Skeletal muscle tissue (tissue), 4 donors: ENCODE measurements around the gene SMG6. TPM values are rescaled to one million over a fixed set of nuclear protein-coding genes. Genes with fewer than 3 reads are reported as not detected.
A peak's percentile ranks its signal among the peaks of the same experiment; 100 is the strongest.

Source experiments
- H3K27ac ChIP-seq: one replicate; pipeline ENCODE4 v1.7.0; 2013; ENCODE audit warnings: mild to moderate bottlenecking, low read depth, low read length, inconsistent platforms
- H3K27me3 ChIP-seq, 3 donors: one replicate each; pipeline ENCODE4 v1.7.0; 2013; ENCODE audit warnings: low read length in 3 of 3; ENCODE audit not compliant: control insufficient read depth in 3 of 3, insufficient read depth in 3 of 3
- H3K36me3 ChIP-seq, 3 donors: one replicate each; pipeline ENCODE4 v1.7.0; 2013; ENCODE audit warnings: low read length in 3 of 3; ENCODE audit not compliant: control insufficient read depth in 3 of 3, insufficient read depth in 3 of 3
- H3K4me1 ChIP-seq, 3 donors: one replicate each; pipeline ENCODE4 v1.7.0; 2013; ENCODE audit warnings: low read length in 3 of 3, mild to moderate bottlenecking in 3 of 3; ENCODE audit not compliant: control insufficient read depth in 3 of 3, insufficient read depth in 3 of 3
- H3K4me3 ChIP-seq, 3 donors: one replicate each; pipeline ENCODE4 v1.7.0; 2013; ENCODE audit warnings: low read length in 3 of 3
- H3K9ac ChIP-seq, 3 donors: one replicate each; pipeline ENCODE4 v1.7.0; 2013; ENCODE audit warnings: low read length in 3 of 3, mild to moderate bottlenecking in 3 of 3, moderate library complexity in 2 of 3, low read depth in 1 of 3
- H3K9me3 ChIP-seq, 3 donors: one replicate each; pipeline ENCODE4 v1.7.0; 2013; ENCODE audit warnings: low read length in 3 of 3; ENCODE audit not compliant: control insufficient read depth in 3 of 3
- total RNA-seq: library from RNA; depleted of rRNA; stranded (reverse); fragments of >200 nt; gene quantifications from one replicate; pipeline ENCODE4 v1.2.3, GENCODE V29; 2014
- donor health status: Osteomylitis.

SMG6 gene
- total RNA-seq, 1 donor from 2014 or later: 13.6 TPM

DNA sequence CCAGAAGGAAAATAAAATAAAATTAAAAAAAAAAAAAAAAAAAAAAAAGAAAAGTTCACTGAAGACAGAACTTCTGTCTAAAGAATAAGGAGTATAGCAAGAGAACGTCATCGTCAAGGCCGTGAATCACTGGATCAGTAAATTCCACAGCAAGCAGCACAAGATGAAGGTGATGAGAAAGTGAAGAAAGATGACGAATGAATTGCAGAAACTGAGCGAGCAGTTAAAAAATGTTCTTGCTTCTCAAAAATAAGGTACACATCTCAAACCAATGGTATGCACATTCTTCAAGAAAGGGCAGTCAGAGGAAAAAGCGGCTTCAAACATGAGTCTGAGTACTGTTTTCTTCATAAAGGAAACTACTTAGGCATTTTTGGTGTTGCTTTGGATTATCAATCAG is 104.7 kb downstream of the SMG6 start:
- H3K27ac ChIP-seq: no peak overlapping the region
- no peaks in the 10 kb centered on the region for H3K36me3 ChIP-seq
- H3K9ac ChIP-seq: no peak overlapping the region
- H3K4me1 ChIP-seq: peaks cover 24 to 34% (median 24%) of the 10 kb centered on the region in 3 donors
- H3K9me3 ChIP-seq: no peaks in the 10 kb centered on the region
- no peak overlapping the region for H3K4me3 ChIP-seq
- no peaks in the 10 kb centered on the region for H3K27me3 ChIP-seq

DNA sequence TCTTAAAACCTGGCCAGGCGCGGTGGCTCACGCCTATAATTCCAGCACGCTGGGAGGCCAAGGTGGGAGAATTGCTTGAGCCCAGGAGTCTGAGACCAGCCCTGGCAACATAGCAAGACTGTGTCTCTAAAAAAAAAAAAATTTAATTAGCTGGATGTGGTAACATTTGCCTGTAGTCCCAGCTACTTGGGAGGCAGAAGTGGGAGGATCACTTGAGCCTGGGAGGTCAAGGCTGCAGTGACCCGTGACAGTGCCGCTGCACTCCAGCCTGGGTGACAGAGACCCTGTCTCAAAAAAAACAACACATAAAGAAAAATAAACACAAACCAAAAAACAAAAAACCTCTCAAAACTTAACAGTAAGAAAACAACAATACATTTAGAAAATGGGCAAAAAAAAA is 106.3 kb downstream of the SMG6 start:
- Histone ChIP-seq H3K27ac (no peak overlapping the region), H3K9me3 (no peaks in the 10 kb centered on the region), H3K4me3 (no peak overlapping the region)

DNA sequence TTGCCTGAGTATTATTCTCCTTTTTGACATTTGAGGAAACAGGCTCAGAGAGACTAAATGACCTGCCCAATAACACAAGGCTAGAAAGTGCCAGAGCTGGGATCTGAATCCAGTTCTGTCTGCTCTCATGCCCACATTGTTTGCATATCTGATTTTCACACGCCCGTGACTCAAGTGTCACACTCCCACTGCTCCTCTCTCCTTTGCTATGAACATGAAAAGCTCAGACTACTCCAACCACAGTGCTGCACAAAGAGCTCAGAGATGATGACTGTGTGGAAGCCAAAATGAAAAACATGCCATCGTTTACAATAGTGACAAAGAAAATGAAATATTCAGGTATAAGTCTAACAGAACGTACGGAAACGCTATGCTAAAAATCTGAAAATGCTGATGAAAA is 107.9 kb downstream of the SMG6 start:
- H3K9ac ChIP-seq: no peak overlapping the region

More for the DNA sequence above, 106.3 kb downstream of the SMG6 start:
- peaks cover 16 to 22% (median 17%) of the 10 kb centered on the region in 3 donors for H3K4me1 ChIP-seq
- H3K36me3 ChIP-seq: peaks cover 0 to 3% (median 0%) of the 10 kb centered on the region in 3 donors
- no peak overlapping the region for H3K9ac ChIP-seq
- H3K27me3 ChIP-seq: no peaks in the 10 kb centered on the region

DNA sequence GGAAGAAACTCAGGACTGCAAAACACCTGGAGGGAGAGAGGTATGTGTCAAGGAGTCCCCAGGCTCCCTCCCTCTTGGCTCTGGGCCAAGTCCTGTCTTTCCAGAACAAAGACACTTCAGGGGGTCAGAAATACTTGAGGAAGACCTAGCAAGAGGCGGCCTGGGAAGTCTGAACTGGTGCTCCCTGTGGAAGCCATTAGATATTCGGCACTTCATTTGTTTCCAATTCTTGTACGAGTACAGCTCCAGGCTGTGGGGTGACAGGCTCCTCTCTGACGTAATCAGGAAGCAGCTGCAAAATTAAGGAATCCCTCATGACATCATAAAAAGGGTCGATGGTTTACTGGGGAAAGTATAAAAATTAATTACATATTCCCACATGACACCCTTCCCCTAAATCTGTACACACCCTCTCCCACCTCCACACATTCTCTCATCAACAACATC is 108.7 kb downstream of the SMG6 start:
- Histone ChIP-seq H3K4me1 (peaks cover 25 to 37% (median 26%) of the 10 kb centered on the region in 3 donors), H3K36me3 (peaks cover 0 to 3% (median 2%) of the 10 kb centered on the region in 3 donors), H3K4me3 (no peak overlapping the region), H3K27ac (no peak overlapping the region), H3K27me3 (no peaks in the 10 kb centered on the region), H3K9me3 (no peaks in the 10 kb centered on the region), H3K9ac (no peak overlapping the region)

More for the DNA sequence above, 107.9 kb downstream of the SMG6 start:
- Histone ChIP-seq H3K4me1 (peaks cover 19 to 29% (median 21%) of the 10 kb centered on the region in 3 donors), H3K36me3 (peaks cover 0 to 3% (median 2%) of the 10 kb centered on the region in 3 donors), H3K27ac (no peak overlapping the region), H3K27me3 (no peaks in the 10 kb centered on the region), H3K4me3 (no peak overlapping the region), H3K9me3 (no peaks in the 10 kb centered on the region)

DNA sequence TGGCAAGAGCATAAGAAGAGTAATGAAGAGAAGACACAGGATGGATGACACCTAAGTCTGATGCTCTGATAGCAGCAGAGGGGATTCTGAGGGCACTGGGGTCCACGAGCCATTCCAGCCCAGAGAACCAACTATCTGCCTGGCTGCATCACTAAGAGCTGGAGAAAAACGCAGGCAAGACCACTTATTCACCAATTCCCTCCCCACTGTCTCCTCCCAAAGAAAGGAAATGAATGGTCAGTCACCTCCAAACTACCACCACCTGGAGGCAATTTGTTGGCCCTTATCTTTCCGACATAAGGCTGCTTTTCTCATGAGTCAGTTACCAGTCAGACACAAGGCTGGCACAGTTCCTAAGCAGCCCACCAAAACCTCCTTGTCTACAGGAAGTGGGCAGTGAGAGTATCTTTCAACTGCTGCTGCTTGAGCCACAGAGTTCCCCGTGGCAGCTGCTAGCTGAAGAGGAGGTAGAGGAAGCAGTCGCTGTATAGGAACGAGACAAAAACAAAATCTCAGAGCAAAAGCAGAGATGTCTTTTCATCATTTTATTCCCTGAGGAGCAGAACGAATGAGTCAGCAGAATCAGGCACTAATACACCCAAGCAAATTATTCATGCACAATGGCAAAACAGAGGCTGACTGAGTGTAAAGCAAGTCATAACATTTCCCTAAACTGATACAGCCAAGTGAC is 111.1 kb downstream of the SMG6 start:
- peak overlapping the region in 1 of 3 donors; percentile 25 for H3K9ac ChIP-seq
- no peak overlapping the region for H3K4me3 ChIP-seq
- peaks cover 0 to 8% (median 2%) of the 10 kb centered on the region in 3 donors for H3K36me3 ChIP-seq
- H3K27me3 ChIP-seq: no peaks in the 10 kb centered on the region
- H3K4me1 ChIP-seq: peaks cover 40 to 56% (median 43%) of the 10 kb centered on the region in 3 donors
- H3K27ac ChIP-seq: peak overlapping the region; percentile 69
- no peaks in the 10 kb centered on the region for H3K9me3 ChIP-seq

DNA sequence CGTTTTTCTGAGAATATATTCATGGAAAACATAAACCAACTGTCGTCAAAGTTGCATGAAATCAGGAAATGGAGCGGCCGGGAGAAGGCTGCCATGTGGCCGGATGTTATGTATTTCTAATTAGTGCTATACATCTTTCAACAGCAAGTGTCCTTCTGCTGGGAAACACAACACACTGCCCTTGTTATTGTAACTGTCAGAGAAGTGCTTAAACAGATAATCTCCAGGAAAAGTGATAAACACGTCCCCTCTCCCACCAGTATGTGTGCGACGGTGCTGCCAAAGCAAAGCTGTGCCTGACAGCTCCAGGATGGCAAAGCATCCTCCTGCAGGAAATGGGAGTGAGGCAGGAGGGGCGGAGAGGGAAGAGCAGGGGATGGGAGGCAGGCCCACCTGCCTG is 111.8 kb downstream of the SMG6 start:
- H3K4me3 ChIP-seq: peak overlapping the region in 1 of 3 donors; percentile 7
- peak overlapping the region in 1 of 3 donors; percentile 25 for H3K9ac ChIP-seq
- no peaks in the 10 kb centered on the region for H3K9me3 ChIP-seq
- peaks cover 46 to 59% (median 48%) of the 10 kb centered on the region in 3 donors for H3K4me1 ChIP-seq
- H3K27ac ChIP-seq: peak overlapping the region; percentile 69
- peaks cover 2 to 10% (median 4%) of the 10 kb centered on the region in 3 donors for H3K36me3 ChIP-seq
- no peaks in the 10 kb centered on the region for H3K27me3 ChIP-seq

DNA sequence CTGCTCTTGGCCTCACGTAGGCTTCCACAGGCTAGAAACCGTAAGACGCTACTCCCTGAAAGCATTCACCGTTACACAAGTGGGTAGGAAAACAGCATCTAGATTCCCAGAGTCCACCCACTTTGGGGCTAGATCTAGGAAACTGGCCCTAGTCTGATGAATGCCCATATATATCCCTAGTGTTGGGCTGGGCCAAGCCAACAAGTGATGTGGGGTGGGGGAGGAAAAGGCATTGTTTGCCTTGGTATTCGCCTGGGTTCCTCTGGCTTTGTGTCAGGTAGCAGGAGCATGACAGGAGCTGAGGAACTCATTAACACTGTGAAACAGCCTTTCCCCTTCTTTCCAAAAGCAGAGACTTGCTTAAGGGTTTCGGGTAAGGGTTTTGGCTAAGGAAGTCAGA is 112.4 kb downstream of the SMG6 start:
- no peak overlapping the region for H3K4me3 ChIP-seq
- peaks cover 48 to 59% (median 50%) of the 10 kb centered on the region in 3 donors for H3K4me1 ChIP-seq
- H3K27me3 ChIP-seq: no peaks in the 10 kb centered on the region
- no peak overlapping the region for H3K9ac ChIP-seq
- H3K27ac ChIP-seq: peak overlapping the region; percentile 69
- H3K36me3 ChIP-seq: peaks cover 6 to 15% (median 10%) of the 10 kb centered on the region in 3 donors
- no peaks in the 10 kb centered on the region for H3K9me3 ChIP-seq

DNA sequence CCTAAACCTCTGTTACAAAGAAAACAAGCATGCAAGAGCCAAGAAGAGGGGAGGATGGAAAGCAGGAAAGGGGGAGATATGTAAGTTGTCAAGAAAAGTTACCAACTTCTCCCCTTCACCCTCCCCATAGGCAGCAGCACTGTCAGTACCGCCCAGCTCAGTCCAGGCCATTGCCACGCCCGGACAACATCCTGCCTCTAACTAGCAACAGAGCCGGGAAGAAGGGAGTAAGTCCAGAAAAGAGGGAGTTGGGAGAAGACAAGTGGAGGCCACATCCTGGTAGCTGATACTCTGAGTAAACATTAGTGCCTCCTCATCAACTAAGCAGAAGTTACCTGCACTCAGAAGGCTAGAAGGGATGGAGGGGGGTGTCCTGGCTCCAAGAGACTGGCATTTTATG is 113.6 kb downstream of the SMG6 start:
- Histone ChIP-seq H3K9ac (no peak overlapping the region), H3K9me3 (no peaks in the 10 kb centered on the region), H3K36me3 (peaks cover 14 to 27% (median 17%) of the 10 kb centered on the region in 3 donors), H3K27ac (peak overlapping the region; percentile 69), H3K27me3 (no peaks in the 10 kb centered on the region), H3K4me3 (no peak overlapping the region), H3K4me1 (peaks cover 44 to 50% (median 46%) of the 10 kb centered on the region in 3 donors)

DNA sequence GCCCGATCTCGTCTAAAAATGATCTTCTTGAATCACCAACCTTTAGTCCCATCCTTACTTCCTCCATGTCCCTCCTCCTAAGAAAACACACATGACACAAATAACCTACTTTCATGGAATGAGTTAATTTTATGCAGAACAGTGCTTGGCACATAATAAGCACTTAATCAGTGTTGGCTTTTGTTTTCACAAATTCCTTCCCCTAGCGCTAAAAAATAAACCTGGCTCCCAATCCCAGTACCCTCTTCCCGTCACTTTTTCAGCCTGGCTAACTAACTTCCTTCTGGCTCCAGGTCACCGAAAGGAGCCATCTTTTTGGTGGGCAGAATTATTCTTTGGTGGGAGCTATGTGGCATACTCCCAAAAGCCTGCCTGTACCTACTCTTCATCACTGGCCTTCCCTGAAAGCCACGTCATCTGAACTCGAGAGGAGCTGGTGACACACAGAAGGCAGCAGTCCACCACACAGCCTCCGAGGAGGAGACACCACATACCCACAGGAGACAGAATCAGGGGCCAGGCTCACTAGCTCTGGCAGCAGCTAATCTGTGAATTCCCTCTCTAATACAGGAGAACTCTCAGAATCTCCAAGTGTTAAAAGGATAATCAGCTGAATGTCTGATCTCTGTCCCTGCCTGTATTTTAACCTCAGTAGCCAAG is 114.5 kb downstream of the SMG6 start:
- peaks cover 41 to 45% (median 44%) of the 10 kb centered on the region in 3 donors for H3K4me1 ChIP-seq
- no peak overlapping the region for H3K9ac ChIP-seq
- H3K36me3 ChIP-seq: peaks cover 15 to 28% (median 17%) of the 10 kb centered on the region in 3 donors
- H3K4me3 ChIP-seq: no peak overlapping the region
- H3K9me3 ChIP-seq: no peaks in the 10 kb centered on the region
- H3K27me3 ChIP-seq: no peaks in the 10 kb centered on the region
- H3K27ac ChIP-seq: peak overlapping the region; percentile 69

DNA sequence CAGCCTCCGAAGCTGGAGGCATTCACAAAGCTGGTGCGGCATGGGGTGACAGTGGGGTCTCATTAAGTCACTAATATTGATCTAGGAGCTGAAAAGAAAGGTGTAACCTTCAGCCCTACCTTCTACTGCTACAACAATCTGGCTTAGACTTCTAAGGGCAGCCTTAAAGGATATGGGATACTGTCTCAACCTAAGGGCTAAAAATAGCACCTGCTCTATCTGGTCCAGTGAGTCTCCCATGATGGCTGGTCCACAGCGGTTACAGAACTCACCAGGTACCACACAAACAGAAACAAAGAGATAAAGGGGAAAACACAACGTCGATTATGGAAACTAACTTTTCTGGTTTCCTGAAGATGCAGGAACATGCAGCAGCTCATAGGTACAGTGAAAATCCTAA is 115.8 kb downstream of the SMG6 start:
- no peak overlapping the region for H3K9ac ChIP-seq
- no peaks in the 10 kb centered on the region for H3K27me3 ChIP-seq
- H3K36me3 ChIP-seq: peaks cover 15 to 25% (median 17%) of the 10 kb centered on the region in 3 donors
- H3K9me3 ChIP-seq: no peaks in the 10 kb centered on the region
- no peak overlapping the region for H3K4me3 ChIP-seq
- H3K4me1 ChIP-seq: peaks cover 38 to 45% (median 45%) of the 10 kb centered on the region in 3 donors
- H3K27ac ChIP-seq: peak overlapping the region; percentile 10
